Upper lobe of left lung (tissue), 4 donors: ENCODE measurements around the gene CACNA1D.

Source experiments
- CTCF ChIP-seq, 6 experiments: fragments of 450-650 bp in 4 of 6; fragments of 200-600 bp in 2 of 6; sonication (generic) in 2 of 6; IDR thresholded peaks; one replicate each; pipeline ENCODE4 v1.5.1; 2016 to 2019; ENCODE audit warnings: antibody characterized with exemption in 6 of 6
- EP300 ChIP-seq, 4 donors: sonication (generic); formaldehyde crosslinking; IDR thresholded peaks; one replicate each; pipeline ENCODE4 v1.5.1; 2017; ENCODE audit warnings: antibody characterized with exemption in 4 of 4, control low read depth in 2 of 4
- POLR2A ChIP-seq, 4 donors: fragments of 450-650 bp; IDR thresholded peaks; one replicate each; pipeline ENCODE4 v1.5.1; 2016 to 2017; ENCODE audit warnings: antibody characterized with exemption in 4 of 4, mild to moderate bottlenecking in 2 of 4

DNA sequence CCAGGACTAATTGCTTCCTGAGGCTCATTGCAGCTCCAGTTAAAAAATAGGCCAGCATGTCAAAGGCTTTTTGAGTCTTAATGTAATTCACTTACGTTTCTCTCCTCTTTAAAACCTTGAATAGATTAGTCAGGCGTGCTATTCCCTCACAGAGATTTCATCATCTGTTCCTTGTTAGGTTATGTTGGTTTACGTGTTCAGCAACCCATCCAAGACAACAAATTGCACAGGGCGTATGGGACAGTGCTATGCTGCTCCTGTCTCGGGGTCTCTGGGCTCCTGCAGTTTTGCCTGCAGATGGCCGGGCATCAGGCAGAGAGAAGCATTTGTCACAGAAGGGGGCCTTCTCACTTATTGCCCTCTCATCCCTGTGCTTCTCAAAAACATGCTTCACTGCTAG, 234.7 kb downstream of the CACNA1D start:
- no peak for TF ChIP-seq EP300 (IDR thresholded peaks at IDR 0.05)
- TF ChIP-seq CTCF (IDR thresholded peaks at IDR 0.05), result no peak
- no peak for TF ChIP-seq POLR2A (IDR thresholded peaks at IDR 0.05)
